Measurements from ENCODE around the gene ELOA. TPM values are rescaled to one million over a fixed set of nuclear protein-coding genes. Genes with fewer than 3 reads are reported as not detected.
A peak's percentile ranks its signal among the peaks of the same experiment; 100 is the strongest.

ELOA gene
- total and polyA plus RNA-seq, 2 experiments from 2014 or later: 49.1 to 57.7 TPM

- TF ChIP-seq REST (IDR thresholded peaks at IDR 0.05; ENCODE audit: unreplicated experiment): no peak
- TF ChIP-seq JUNB (IDR thresholded peaks at IDR 0.05; ENCODE audit: unreplicated experiment): no peak
- no peak for TF ChIP-seq ZNF114 (CRISPR knock-in tag; IDR thresholded peaks at IDR 0.05)
- TF ChIP-seq, protein P1, sequence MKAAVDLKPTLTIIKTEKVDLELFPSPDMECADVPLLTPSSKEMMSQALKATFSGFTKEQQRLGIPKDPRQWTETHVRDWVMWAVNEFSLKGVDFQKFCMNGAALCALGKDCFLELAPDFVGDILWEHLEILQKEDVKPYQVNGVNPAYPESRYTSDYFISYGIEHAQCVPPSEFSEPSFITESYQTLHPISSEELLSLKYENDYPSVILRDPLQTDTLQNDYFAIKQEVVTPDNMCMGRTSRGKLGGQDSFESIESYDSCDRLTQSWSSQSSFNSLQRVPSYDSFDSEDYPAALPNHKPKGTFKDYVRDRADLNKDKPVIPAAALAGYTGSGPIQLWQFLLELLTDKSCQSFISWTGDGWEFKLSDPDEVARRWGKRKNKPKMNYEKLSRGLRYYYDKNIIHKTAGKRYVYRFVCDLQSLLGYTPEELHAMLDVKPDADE (IDR thresholded peaks at IDR 0.05): no peak
- no peak for TF ChIP-seq NANOG (IDR thresholded peaks at IDR 0.05; ENCODE audit: borderline replicate concordance)
- TF ChIP-seq EZH2phosphoT487 (IDR thresholded peaks at IDR 0.05; ENCODE audit: unreplicated experiment): no peak
- no peak for TF ChIP-seq STAT1 (IDR thresholded peaks at IDR 0.05; ENCODE audit: unreplicated experiment)
- TF ChIP-seq ZNF331 (CRISPR knock-in tag; IDR thresholded peaks at IDR 0.05; ENCODE audit: low read depth): no peak
- TF ChIP-seq CTCF (conservative IDR thresholded peaks at IDR 0.05; ENCODE audit: low read depth in 2 of 2): no peak
Measured at GRCh38 chr1:23791516-23792047, 48.3 kb downstream of the ELOA start (continued).

- peaks cover 11% of the 10 kb centered on the region for H3K27me3 Mint-ChIP-seq (ENCODE audit: insufficient read depth, low read depth, poor library complexity)
Measured at GRCh38 chr1:23792151-23792945, 49.1 kb downstream of the ELOA start.

More at GRCh38 chr1:23792151-23792945, 49.1 kb downstream of the ELOA start:
- TF ChIP-seq CTCF (conservative IDR thresholded peaks at IDR 0.05; ENCODE audit: low read depth in 2 of 2): no peak
- no peak for TF ChIP-seq EZH2phosphoT487 (IDR thresholded peaks at IDR 0.05; ENCODE audit: unreplicated experiment)
- no peak for TF ChIP-seq ZNF114 (CRISPR knock-in tag; IDR thresholded peaks at IDR 0.05)
- TF ChIP-seq, protein P1 (IDR thresholded peaks at IDR 0.05): no peak
- no peak for TF ChIP-seq CREB1 (CRISPR knock-in tag; IDR thresholded peaks at IDR 0.05; ENCODE audit: low read depth)
- TF ChIP-seq EZH2 (IDR thresholded peaks at IDR 0.05; ENCODE audit: low read depth, unreplicated experiment): no peak
- Mint-ChIP-seq H3K4me1 (peaks cover 15% of the 10 kb centered on the region), H3K4me3 (peak overlapping the region; percentile 98), H3K36me3 (ENCODE audit: low read depth) (peaks cover 35% of the 10 kb centered on the region), H3K27ac (peak overlapping the region; percentile 90; the same call in 1 of the 2 replicates), H3K9me3 (no peaks in the 10 kb centered on the region)
- Histone ChIP-seq H3K79me2 (replicated peaks; ENCODE audit: insufficient read depth) (peaks cover 14% of the 10 kb centered on the region), H2AFZ (no peak overlapping the region), H3K27me3 (ENCODE audit: insufficient read depth) (no peaks in the 10 kb centered on the region), H3K9me2 (ENCODE audit: insufficient read depth) (no peaks in the 10 kb centered on the region), H4K20me1 (replicated peaks; ENCODE audit: insufficient read depth) (no peaks in the 10 kb centered on the region; the same call in 1 of the 2 replicates), H3K27ac (ENCODE audit: low read depth) (no peak overlapping the region), H3K36me3 (ENCODE audit: insufficient read depth) (peaks cover 8% of the 10 kb centered on the region; the same call in 1 of the 2 replicates), H3F3A (replicated peaks; ENCODE audit: low read depth) (0 out of 2 replicates have a peak, but pooled peaks cover 16% of the 10 kb centered on the region), H3K4me2 (peak overlapping the region; percentile 81), H3K4me3 (peak overlapping the region; percentile 98), H3K4me1 (ENCODE audit: insufficient read depth) (peaks cover 7% of the 10 kb centered on the region; the same call in 1 of the 2 replicates)
- ATAC-seq: no peak; the same call in 2 of the 3 replicates
- DNase-seq (ENCODE audit: low spot score): peak; percentile 23
